ENCODE measurements around the gene KRT83. TPM values are rescaled to one million over a fixed set of nuclear protein-coding genes. Genes with fewer than 3 reads are reported as not detected.

Gene KRT83
- total and polyA plus RNA-seq, 3 donors from 2014 or later = 0.39 to 1.2 (median 0.44) TPM

DNA sequence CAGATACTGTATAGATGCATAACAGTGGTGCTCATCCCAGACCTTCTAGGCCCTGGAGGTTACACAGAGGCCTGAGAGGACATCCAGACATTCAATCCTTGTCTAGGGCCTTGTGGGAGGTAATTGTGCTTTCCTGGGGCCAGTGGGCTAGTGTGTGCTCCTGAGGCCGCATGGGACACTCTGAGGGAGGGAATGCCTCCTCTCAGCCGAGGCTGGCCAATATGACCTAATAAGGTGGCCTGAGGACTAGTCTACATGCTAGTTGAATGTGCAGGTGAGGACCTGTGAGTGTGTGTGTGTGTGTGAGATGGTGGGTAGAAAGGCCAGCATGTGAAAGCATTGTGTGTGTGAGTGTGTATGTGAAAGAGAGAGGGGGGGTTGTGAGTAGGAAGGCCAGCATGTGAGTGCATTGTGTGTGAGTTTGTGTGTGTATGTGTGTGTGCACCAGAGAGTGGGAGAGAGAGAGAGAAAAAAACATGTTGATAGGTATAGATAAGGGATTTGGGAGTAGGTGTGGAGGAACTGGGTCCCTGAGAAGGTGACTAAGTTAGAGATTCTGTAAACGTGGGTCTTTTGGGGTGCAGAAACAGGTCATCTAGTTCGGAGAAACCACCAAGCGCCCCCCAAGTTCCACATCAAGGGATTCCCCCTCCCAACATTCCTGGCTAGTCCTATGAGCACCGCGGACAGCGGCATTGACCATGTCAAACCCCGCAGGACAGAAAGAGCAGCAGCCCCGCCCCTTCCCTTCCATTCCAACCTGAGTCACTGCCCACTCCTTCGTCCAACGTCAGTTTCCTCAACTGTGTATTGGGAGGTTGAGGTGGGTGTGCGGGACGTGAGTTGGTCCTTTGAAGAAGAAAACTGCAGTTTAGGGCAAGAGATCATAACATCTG is 20.2 kb downstream of the KRT83 start:
- no peaks in the 10 kb centered on the region for H3K4me1 ChIP-seq
- intact Hi-C loops (cut with DNase I; ENCODE audit: low total_unique reads) = no loop called here
- no peak overlapping the region for H3K27ac ChIP-seq
- DNase-seq = no peak
- no peaks in the 10 kb centered on the region for H3K27me3 ChIP-seq
- TF ChIP-seq CTCF (IDR thresholded peaks at IDR 0.05) = no peak
- TF ChIP-seq POLR2A (IDR thresholded peaks at IDR 0.05) = no peak
- H3K4me3 ChIP-seq = no peak overlapping the region
- no peaks in the 10 kb centered on the region for H3K9me3 ChIP-seq
- no peaks in the 10 kb centered on the region for H3K36me3 ChIP-seq (ENCODE audit: low read depth, missing control alignments)
- WGBS, 2 donors = 39 to 43% methylated on average over 14 of the region's 14 CpGs

GRCh38 chr12:52298677-52299190 is 22.5 kb downstream of the KRT83 start:
- H3K4me1 ChIP-seq = no peaks in the 10 kb centered on the region
- no peak for DNase-seq
- no peak overlapping the region for H3K4me3 ChIP-seq
- H3K27me3 ChIP-seq = no peaks in the 10 kb centered on the region
- intact Hi-C loops (cut with DNase I; ENCODE audit: low total_unique reads) = no loop called here
- TF ChIP-seq CTCF (IDR thresholded peaks at IDR 0.05) (no peak), POLR2A (IDR thresholded peaks at IDR 0.05) (no peak)
- H3K36me3 ChIP-seq (ENCODE audit: low read depth, missing control alignments) = no peaks in the 10 kb centered on the region
- no peak overlapping the region for H3K27ac ChIP-seq
- no peaks in the 10 kb centered on the region for H3K9me3 ChIP-seq
- WGBS, 2 donors = 71 to 77% methylated on average over 4 of the region's 4 CpGs

DNA sequence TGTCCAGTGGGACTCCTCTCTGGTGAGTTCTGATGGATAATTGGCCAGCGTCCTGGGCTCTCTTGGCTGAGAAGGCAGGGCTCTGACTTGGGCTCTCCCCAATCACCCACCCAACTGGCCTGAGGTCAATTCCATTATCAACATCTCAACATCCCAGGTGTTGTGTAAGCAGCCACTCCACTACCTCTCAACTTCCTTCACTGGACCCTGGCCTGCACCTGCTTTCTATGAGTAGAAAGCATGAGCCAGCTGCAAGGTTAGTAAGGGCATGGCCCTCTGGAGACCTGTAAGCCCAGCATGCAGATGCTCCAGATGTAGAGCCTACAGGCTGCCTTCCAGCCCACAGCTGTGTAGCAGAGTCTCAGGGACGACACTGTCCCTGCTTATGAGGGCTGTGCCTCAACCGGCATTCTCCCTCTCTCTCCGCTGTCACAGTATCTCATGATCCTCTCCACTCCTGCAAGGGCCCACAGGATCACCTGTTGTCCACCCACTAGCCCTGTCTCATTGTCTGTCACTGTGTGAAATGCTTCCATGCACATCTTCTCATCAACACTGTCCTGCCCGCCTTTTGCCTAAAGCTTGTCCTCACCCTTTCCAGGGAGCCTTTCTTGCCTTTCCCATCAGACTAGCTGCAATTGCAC is 24.5 kb downstream of the KRT83 start:
- no peaks in the 10 kb centered on the region for H3K4me1 ChIP-seq
- intact Hi-C loops (cut with DNase I; ENCODE audit: low total_unique reads) = no loop called here
- no peak overlapping the region for H3K27ac ChIP-seq
- no peak overlapping the region for H3K4me3 ChIP-seq
- DNase-seq = no peak
- TF ChIP-seq POLR2A (IDR thresholded peaks at IDR 0.05) (no peak), CTCF (IDR thresholded peaks at IDR 0.05) (no peak)
- H3K27me3 ChIP-seq = no peaks in the 10 kb centered on the region
- no peaks in the 10 kb centered on the region for H3K9me3 ChIP-seq
- WGBS, 2 donors = 96% methylated on average over 4 to 5 of the region's 5 CpGs
- H3K36me3 ChIP-seq (ENCODE audit: low read depth, missing control alignments) = no peaks in the 10 kb centered on the region

- H3K9me3 ChIP-seq = no peaks in the 10 kb centered on the region
- H3K27me3 ChIP-seq = no peaks in the 10 kb centered on the region
- no peaks in the 10 kb centered on the region for H3K36me3 ChIP-seq (ENCODE audit: low read depth, missing control alignments)
- no peak overlapping the region for H3K27ac ChIP-seq
- no peaks in the 10 kb centered on the region for H3K4me1 ChIP-seq
- no peak for DNase-seq
- H3K4me3 ChIP-seq = no peak overlapping the region
- TF ChIP-seq CTCF (IDR thresholded peaks at IDR 0.05) (no peak), POLR2A (IDR thresholded peaks at IDR 0.05) (no peak)
- 89 to 91% methylated on average over 1 of the region's 1 CpG for WGBS, 2 donors
- intact Hi-C loops (cut with DNase I; ENCODE audit: low total_unique reads) = no loop called here
These were observed 25.5 kb downstream of the KRT83 start for GRCh38 chr12:52295663-52296062.

All from testis (tissue), 3 donors.